Measurements from ENCODE around the gene ANTXR1.

Gene ANTXR1

DNA sequence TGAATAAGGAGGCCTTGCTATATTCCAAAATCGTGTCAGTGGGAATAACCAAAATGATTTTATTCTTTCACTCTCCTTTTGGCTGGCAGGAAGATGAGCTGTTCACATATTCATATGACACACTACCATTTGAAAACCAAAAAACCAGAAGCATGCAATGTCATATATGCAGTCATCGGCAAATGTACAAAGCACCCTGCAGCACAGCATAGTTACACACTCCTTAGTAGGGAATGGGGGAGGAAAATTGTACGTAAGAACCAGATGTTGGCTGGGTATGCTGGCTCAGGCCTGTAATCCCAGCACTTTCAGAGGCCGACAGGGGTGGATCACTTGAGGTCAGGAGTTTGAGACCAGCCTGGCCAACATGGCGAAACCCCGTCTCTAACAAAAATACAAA, 197.4 kb downstream of the ANTXR1 start:
- peaks cover 6% of the 10 kb centered on the region for H3K4me1 ChIP-seq (ENCODE audit: control insufficient read depth, insufficient read depth, low read depth, low read length)
- H3K36me3 ChIP-seq (ENCODE audit: control insufficient read depth in 1 of 2, insufficient read depth in 2 of 2, low read depth in 1 of 2, low read length in 2 of 2): peaks cover 3 to 17% of the 10 kb centered on the region in 2 experiments
- H2AFZ ChIP-seq (ENCODE audit: low read depth, low read length): no peak overlapping the region
- no peak overlapping the region for H2BK5ac ChIP-seq (ENCODE audit: low read depth, low read length, poor library complexity, severe bottlenecking)
- no peak overlapping the region for H3K4me2 ChIP-seq (ENCODE audit: low read length, poor library complexity, severe bottlenecking)
- no peak overlapping the region for H3K14ac ChIP-seq (ENCODE audit: low read length in 2 of 2)
- no peak overlapping the region for H3K18ac ChIP-seq (ENCODE audit: low read depth in 1 of 2, low read length in 2 of 2)
- WGBS: 99% methylated on average over 5 of the region's 6 CpGs
- no peaks in the 10 kb centered on the region for H3K27me3 ChIP-seq (ENCODE audit: control insufficient read depth in 1 of 2, insufficient read depth in 1 of 2, low read length in 2 of 2)
- H3K27ac ChIP-seq (ENCODE audit: low read length, poor library complexity, severe bottlenecking): no peak overlapping the region
- H3K4me3 ChIP-seq (ENCODE audit: insufficient read depth in 1 of 2, low read depth in 1 of 2, low read length in 2 of 2): no peak overlapping the region
- peak overlapping the region; percentile 27 for H4K8ac ChIP-seq (ENCODE audit: low read length)
- H3K23ac ChIP-seq (ENCODE audit: low read length in 2 of 2): no peak overlapping the region
- H2BK12ac ChIP-seq (ENCODE audit: low read length in 2 of 2): peak overlapping the region in 1 of 2 experiments; percentile 55
- H2BK15ac ChIP-seq (ENCODE audit: low read depth, poor library complexity, severe bottlenecking): no peak overlapping the region
- no peak for DNase-seq
- H2BK120ac ChIP-seq (ENCODE audit: low read depth, low read length): no peak overlapping the region
- no peaks in the 10 kb centered on the region for H3K9me3 ChIP-seq (ENCODE audit: control insufficient read depth, low read length)
- peaks cover 1% of the 10 kb centered on the region for H3K79me1 ChIP-seq (replicated peaks; ENCODE audit: low read length, poor library complexity, severe bottlenecking)
- no peak overlapping the region for H3K4ac ChIP-seq (ENCODE audit: low read depth in 1 of 2, low read length in 2 of 2)
- H2AK5ac ChIP-seq (ENCODE audit: low read length, severe bottlenecking): no peak overlapping the region
- no peak overlapping the region for H4K91ac ChIP-seq (ENCODE audit: low read length)
- no peak overlapping the region for H3K9ac ChIP-seq (ENCODE audit: low read length)

DNA sequence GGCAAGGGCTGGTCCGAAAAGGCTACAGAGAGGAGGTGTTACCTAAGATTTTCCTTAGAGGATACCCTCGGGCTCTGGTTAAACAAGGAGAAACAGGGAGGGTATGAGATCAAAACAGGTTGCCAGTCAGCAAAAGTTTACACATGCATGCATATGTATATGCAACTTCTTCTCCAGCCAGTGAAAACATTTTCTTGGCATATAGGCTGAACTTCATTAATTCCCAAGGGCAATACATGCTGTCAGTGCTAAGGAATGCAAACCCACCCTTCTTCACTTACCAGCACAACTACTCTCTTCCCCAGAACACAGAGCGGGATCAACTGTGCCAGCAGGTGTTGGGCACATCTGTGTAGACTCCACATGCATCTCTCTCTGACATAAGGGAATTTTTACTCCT, 198.1 kb downstream of the ANTXR1 start:
- peaks cover 6% of the 10 kb centered on the region for H3K4me1 ChIP-seq (ENCODE audit: control insufficient read depth, insufficient read depth, low read depth, low read length)
- DNase-seq: no peak
- no peak overlapping the region for H2BK120ac ChIP-seq (ENCODE audit: low read depth, low read length)
- H3K36me3 ChIP-seq (ENCODE audit: control insufficient read depth in 1 of 2, insufficient read depth in 2 of 2, low read depth in 1 of 2, low read length in 2 of 2): peaks cover under 1 to 17% of the 10 kb centered on the region in 2 experiments
- no peaks in the 10 kb centered on the region for H3K27me3 ChIP-seq (ENCODE audit: control insufficient read depth in 1 of 2, insufficient read depth in 1 of 2, low read length in 2 of 2)
- H3K4me3 ChIP-seq (ENCODE audit: insufficient read depth in 1 of 2, low read depth in 1 of 2, low read length in 2 of 2): no peak overlapping the region
- no peak overlapping the region for H3K23ac ChIP-seq (ENCODE audit: low read length in 2 of 2)
- peak overlapping the region in 1 of 2 experiments; percentile 52 for H3K4ac ChIP-seq (ENCODE audit: low read depth in 1 of 2, low read length in 2 of 2)
- no peak overlapping the region for H4K8ac ChIP-seq (ENCODE audit: low read length)
- H3K18ac ChIP-seq (ENCODE audit: low read depth in 1 of 2, low read length in 2 of 2): no peak overlapping the region
- no peak overlapping the region for H2AK5ac ChIP-seq (ENCODE audit: low read length, severe bottlenecking)
- peak overlapping the region; percentile 43 for H4K91ac ChIP-seq (ENCODE audit: low read length)
- no peak overlapping the region for H3K14ac ChIP-seq (ENCODE audit: low read length in 2 of 2)
- WGBS: 89% methylated on average over 3 of the region's 3 CpGs
- peak overlapping the region; percentile 38 to 88 for H2BK12ac ChIP-seq (ENCODE audit: low read length in 2 of 2)
- peaks cover 1% of the 10 kb centered on the region for H3K79me1 ChIP-seq (replicated peaks; ENCODE audit: low read length, poor library complexity, severe bottlenecking)
- no peak overlapping the region for H3K4me2 ChIP-seq (ENCODE audit: low read length, poor library complexity, severe bottlenecking)
- no peak overlapping the region for H2BK15ac ChIP-seq (ENCODE audit: low read depth, poor library complexity, severe bottlenecking)
- H3K27ac ChIP-seq (ENCODE audit: low read length, poor library complexity, severe bottlenecking): no peak overlapping the region
- no peak overlapping the region for H3K9ac ChIP-seq (ENCODE audit: low read length)
- H2BK5ac ChIP-seq (ENCODE audit: low read depth, low read length, poor library complexity, severe bottlenecking): no peak overlapping the region
- H2AFZ ChIP-seq (ENCODE audit: low read depth, low read length): no peak overlapping the region
- no peaks in the 10 kb centered on the region for H3K9me3 ChIP-seq (ENCODE audit: control insufficient read depth, low read length)

GRCh38 chr2:69211686-69212085, 198.7 kb downstream of the ANTXR1 start:
- H2BK5ac ChIP-seq (ENCODE audit: low read depth, low read length, poor library complexity, severe bottlenecking): no peak overlapping the region
- no peak overlapping the region for H3K23ac ChIP-seq (ENCODE audit: low read length in 2 of 2)
- H4K8ac ChIP-seq (ENCODE audit: low read length): no peak overlapping the region
- H2BK120ac ChIP-seq (ENCODE audit: low read depth, low read length): no peak overlapping the region
- H3K14ac ChIP-seq (ENCODE audit: low read length in 2 of 2): no peak overlapping the region
- H3K4ac ChIP-seq (ENCODE audit: low read depth in 1 of 2, low read length in 2 of 2): no peak overlapping the region
- no peak overlapping the region for H3K4me2 ChIP-seq (ENCODE audit: low read length, poor library complexity, severe bottlenecking)
- no peak overlapping the region for H3K27ac ChIP-seq (ENCODE audit: low read length, poor library complexity, severe bottlenecking)
- 97% methylated on average over 5 of the region's 5 CpGs for WGBS
- H3K27me3 ChIP-seq (ENCODE audit: control insufficient read depth in 1 of 2, insufficient read depth in 1 of 2, low read length in 2 of 2): no peaks in the 10 kb centered on the region
- no peak overlapping the region for H2BK15ac ChIP-seq (ENCODE audit: low read depth, poor library complexity, severe bottlenecking)
- no peak overlapping the region for H3K9ac ChIP-seq (ENCODE audit: low read length)
- H3K79me1 ChIP-seq (replicated peaks; ENCODE audit: low read length, poor library complexity, severe bottlenecking): peaks cover 1% of the 10 kb centered on the region
- H2AFZ ChIP-seq (ENCODE audit: low read depth, low read length): no peak overlapping the region
- peaks cover 0 to 14% of the 10 kb centered on the region in 2 experiments for H3K36me3 ChIP-seq (ENCODE audit: control insufficient read depth in 1 of 2, insufficient read depth in 2 of 2, low read depth in 1 of 2, low read length in 2 of 2)
- H3K9me3 ChIP-seq (ENCODE audit: control insufficient read depth, low read length): no peaks in the 10 kb centered on the region
- no peak for DNase-seq
- H3K4me3 ChIP-seq (ENCODE audit: insufficient read depth in 1 of 2, low read depth in 1 of 2, low read length in 2 of 2): no peak overlapping the region
- H2AK5ac ChIP-seq (ENCODE audit: low read length, severe bottlenecking): no peak overlapping the region
- H3K18ac ChIP-seq (ENCODE audit: low read depth in 1 of 2, low read length in 2 of 2): peak overlapping the region in 1 of 2 experiments; percentile 70
- peak overlapping the region; percentile 5 for H4K91ac ChIP-seq (ENCODE audit: low read length)
- peak overlapping the region in 1 of 2 experiments; percentile 9 for H2BK12ac ChIP-seq (ENCODE audit: low read length in 2 of 2)
- H3K4me1 ChIP-seq (ENCODE audit: control insufficient read depth, insufficient read depth, low read depth, low read length): peaks cover 6% of the 10 kb centered on the region

GRCh38 chr2:69212238-69213028, 199.5 kb downstream of the ANTXR1 start:
- Histone ChIP-seq H3K9me3 (ENCODE audit: control insufficient read depth, low read length) (no peaks in the 10 kb centered on the region), H2AFZ (ENCODE audit: low read depth, low read length) (no peak overlapping the region), H2BK5ac (ENCODE audit: low read depth, low read length, poor library complexity, severe bottlenecking) (no peak overlapping the region), H2BK12ac (ENCODE audit: low read length in 2 of 2) (peak overlapping the region in 1 of 2 experiments; percentile 20), H3K4me1 (ENCODE audit: control insufficient read depth, insufficient read depth, low read depth, low read length) (peaks cover 8% of the 10 kb centered on the region), H3K14ac (ENCODE audit: low read length in 2 of 2) (no peak overlapping the region), H3K79me1 (replicated peaks; ENCODE audit: low read length, poor library complexity, severe bottlenecking) (peaks cover 1% of the 10 kb centered on the region), H3K27ac (ENCODE audit: low read length, poor library complexity, severe bottlenecking) (no peak overlapping the region), H3K27me3 (ENCODE audit: control insufficient read depth in 1 of 2, insufficient read depth in 1 of 2, low read length in 2 of 2) (no peaks in the 10 kb centered on the region), H3K36me3 (ENCODE audit: control insufficient read depth in 1 of 2, insufficient read depth in 2 of 2, low read depth in 1 of 2, low read length in 2 of 2) (peaks cover 0 to 14% of the 10 kb centered on the region in 2 experiments), H2BK15ac (ENCODE audit: low read depth, poor library complexity, severe bottlenecking) (no peak overlapping the region), H3K23ac (ENCODE audit: low read length in 2 of 2) (no peak overlapping the region), H3K4me2 (ENCODE audit: low read length, poor library complexity, severe bottlenecking) (no peak overlapping the region), H3K4me3 (ENCODE audit: insufficient read depth in 1 of 2, low read depth in 1 of 2, low read length in 2 of 2) (no peak overlapping the region), H2BK120ac (ENCODE audit: low read depth, low read length) (no peak overlapping the region), H3K9ac (ENCODE audit: low read length) (no peak overlapping the region), H2AK5ac (ENCODE audit: low read length, severe bottlenecking) (no peak overlapping the region), H3K4ac (ENCODE audit: low read depth in 1 of 2, low read length in 2 of 2) (no peak overlapping the region), H4K91ac (ENCODE audit: low read length) (peak overlapping the region; percentile 64), H3K18ac (ENCODE audit: low read depth in 1 of 2, low read length in 2 of 2) (no peak overlapping the region), H4K8ac (ENCODE audit: low read length) (peak overlapping the region; percentile 47)
- WGBS: 99% methylated on average over 3 of the region's 4 CpGs
- no peak for DNase-seq
